Calu3 (cell line): ENCODE results near the gene CCDC13. TPM values are rescaled to one million over a fixed set of nuclear protein-coding genes. Genes with fewer than 3 reads are reported as not detected.

ENCODE experiments used
- BruUV-seq: library from RNA; stranded (reverse); fragments of 400-500 nt; replicated peaks from 2 replicates; lab custom pipeline; 2021; lab: Mats Ljungman, UMichigan
- CTCF ChIA-PET: fragments of 300-600 bp; sonication (Branson Sonifier 250); formaldehyde crosslinking; loops from one replicate; lab custom pipeline; 2022; ENCODE audit warnings: antibody characterized with exemption; lab: Charles Lee
- DNase-seq: peaks from one replicate; pipeline ENCODE4 v3.0.0; 2022
- H3K27ac Mint-ChIP-seq: one replicate; pipeline ENCODE4 v1.8.0; 2022; ENCODE audit warnings: mixed read lengths; ENCODE audit not compliant: unreplicated experiment
- H3K27me3 Mint-ChIP-seq: one replicate; pipeline ENCODE4 v1.8.0; 2022; ENCODE audit warnings: mixed read lengths; ENCODE audit not compliant: unreplicated experiment
- H3K36me3 Mint-ChIP-seq: one replicate; pipeline ENCODE4 v1.8.0; 2022; ENCODE audit warnings: mild to moderate bottlenecking, moderate library complexity, mixed read lengths; ENCODE audit not compliant: insufficient read depth, unreplicated experiment
- H3K4me1 Mint-ChIP-seq: one replicate; pipeline ENCODE4 v1.8.0; 2022; ENCODE audit warnings: mild to moderate bottlenecking, low read depth, mixed read lengths; ENCODE audit not compliant: unreplicated experiment
- H3K4me3 Mint-ChIP-seq: one replicate; pipeline ENCODE4 v1.8.0; 2022; ENCODE audit warnings: mild to moderate bottlenecking, low read depth, moderate library complexity, mixed read lengths; ENCODE audit not compliant: unreplicated experiment
- H3K9me3 Mint-ChIP-seq: one replicate; pipeline ENCODE4 v1.8.0; 2022; ENCODE audit warnings: low read depth, mixed read lengths; ENCODE audit not compliant: unreplicated experiment
- CTCF ChIP-seq: fragments of 200-600 bp; IDR thresholded peaks from one replicate; pipeline ENCODE4 v1.8.0; 2022; ENCODE audit warnings: antibody characterized with exemption; ENCODE audit not compliant: unreplicated experiment
- intact Hi-C: fragments of 100-400 bp; cut with micrococcal nuclease; formaldehyde crosslinking; loops from one replicate; pipeline ENCODE4 v1.10.0; 2022; ENCODE audit not compliant: unreplicated experiment
- total RNA-seq: library from RNA; stranded (reverse); gene quantifications from 2 replicates; pipeline ENCODE4 v1.2.3, GENCODE V29; 2022

Gene CCDC13
- total RNA-seq, 1 experiment from 2014 or later: 0.68 TPM

- no peak for TF ChIP-seq CTCF
- no peaks in the 10 kb centered on the region for H3K27me3 Mint-ChIP-seq
- no TSS peak for BruUV-seq
- no peak for DNase-seq
- no peak overlapping the region for H3K27ac Mint-ChIP-seq
- H3K4me3 Mint-ChIP-seq: no peak overlapping the region
- intact Hi-C loops: no loop called here
- H3K36me3 Mint-ChIP-seq: peaks cover 8% of the 10 kb centered on the region
- CTCF ChIA-PET: interaction anchor here (1.0 kb wide), 1 partner anchor 27 kb away, joined by 5 read pairs; no protein-coding TSS in a partner anchor
- H3K9me3 Mint-ChIP-seq: no peaks in the 10 kb centered on the region
- peaks cover 5% of the 10 kb centered on the region for H3K4me1 Mint-ChIP-seq
Observed at GRCh38 chr3:42771271-42771670, 1.8 kb downstream of the CCDC13 start.

- intact Hi-C loops: no loop called here
- Mint-ChIP-seq H3K4me1 (peaks cover 5% of the 10 kb centered on the region), H3K4me3 (no peak overlapping the region), H3K27ac (no peak overlapping the region), H3K36me3 (peaks cover 8% of the 10 kb centered on the region), H3K9me3 (no peaks in the 10 kb centered on the region), H3K27me3 (no peaks in the 10 kb centered on the region)
- TF ChIP-seq CTCF: no peak
- BruUV-seq: no TSS peak
- DNase-seq: no peak
- CTCF ChIA-PET: no interaction called here
Observed at GRCh38 chr3:42769477-42770131, 3.4 kb downstream of the CCDC13 start.

- Mint-ChIP-seq H3K27ac (no peak overlapping the region), H3K27me3 (no peaks in the 10 kb centered on the region), H3K36me3 (no peaks in the 10 kb centered on the region), H3K4me3 (no peak overlapping the region), H3K9me3 (no peaks in the 10 kb centered on the region), H3K4me1 (peaks cover 7% of the 10 kb centered on the region)
- TF ChIP-seq CTCF: no peak
- no TSS peak for BruUV-seq
- DNase-seq: no peak
- CTCF ChIA-PET: no interaction called here
- intact Hi-C loops: no loop called here
Observed at GRCh38 chr3:42764561-42765295, 8.3 kb downstream of the CCDC13 start.

DNA sequence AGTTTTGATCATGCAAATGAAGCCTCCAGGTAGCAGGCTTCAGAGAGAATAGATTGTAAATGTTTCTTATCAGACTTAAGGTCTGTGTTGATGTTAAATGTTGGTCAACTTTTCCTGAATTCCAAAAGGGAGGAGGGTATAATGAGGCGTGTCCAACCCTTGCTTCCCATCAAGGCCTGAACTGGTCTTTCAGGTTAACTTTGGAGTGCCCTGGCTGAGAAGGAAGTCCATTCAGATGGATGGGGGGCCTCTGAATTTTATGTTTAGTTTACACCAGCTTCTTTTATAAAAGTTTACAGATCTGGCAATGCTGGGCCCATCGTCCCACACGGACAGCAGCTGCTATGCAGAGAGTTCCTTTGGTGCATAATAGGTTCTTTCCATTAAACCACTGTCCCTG, 8.9 kb downstream of the CCDC13 start:
- TF ChIP-seq CTCF: no peak
- Mint-ChIP-seq H3K9me3 (no peaks in the 10 kb centered on the region), H3K36me3 (no peaks in the 10 kb centered on the region), H3K27ac (no peak overlapping the region), H3K4me1 (peaks cover 7% of the 10 kb centered on the region), H3K4me3 (no peak overlapping the region), H3K27me3 (no peaks in the 10 kb centered on the region)
- DNase-seq: no peak
- CTCF ChIA-PET: no interaction called here
- no TSS peak for BruUV-seq
- intact Hi-C loops: no loop called here
